WTC11 (cell line): ENCODE data around the gene FBXO2. TPM values are rescaled to one million over a fixed set of nuclear protein-coding genes. Genes with fewer than 3 reads are reported as not detected.
A peak's percentile ranks its signal among the peaks of the same experiment; 100 is the strongest.

Source experiments
- ATAC-seq: fragments of 200-7000 bp; cut with Tn5 transposase; 2 replicates; pipeline ENCODE4 v1.10.0; 2021; ENCODE audit warnings: mild to moderate bottlenecking, moderate library complexity
- CTCF ChIA-PET: fragments of 300-600 bp; sonication (Branson Sonifier 250); formaldehyde crosslinking; loops from one replicate; lab custom pipeline; 2021; ENCODE audit warnings: antibody characterized with exemption; lab: Charles Lee
- POLR2A ChIA-PET: fragments of 350-600 bp; sonication (Branson Sonifier 250); formaldehyde crosslinking; loops from one replicate; lab custom pipeline; 2021; ENCODE audit warnings: antibody characterized with exemption; lab: Charles Lee
- DNase-seq: peaks from one replicate; pipeline ENCODE4 v3.0.0; 2021; ENCODE audit warnings: low spot score
- H3K27ac Mint-ChIP-seq: 2 replicates; pipeline ENCODE4 v1.8.0; 2021; ENCODE audit warnings: mixed read lengths
- H3K27me3 Mint-ChIP-seq: 2 replicates; pipeline ENCODE4 v1.8.0; 2021; ENCODE audit warnings: low read depth, mild to moderate bottlenecking, moderate library complexity, mixed read lengths
- H3K36me3 Mint-ChIP-seq: 2 replicates; pipeline ENCODE4 v1.8.0; 2021; ENCODE audit warnings: mixed read lengths
- H3K4me1 Mint-ChIP-seq: 2 replicates; pipeline ENCODE4 v1.8.0; 2022; ENCODE audit warnings: mixed read lengths
- H3K4me3 Mint-ChIP-seq: 2 replicates; pipeline ENCODE4 v1.8.0; 2021; ENCODE audit warnings: mild to moderate bottlenecking, moderate library complexity, mixed read lengths
- H3K9me3 Mint-ChIP-seq: 2 replicates; pipeline ENCODE4 v1.8.0; 2021; ENCODE audit warnings: mixed read lengths
- CBFB ChIP-seq: sonication (generic); formaldehyde crosslinking; IDR thresholded peaks from 2 replicates; pipeline ENCODE4 v1.8.1; 2022; ENCODE audit warnings: mild to moderate bottlenecking, low read depth, missing genetic modification reagents
- CREB1 ChIP-seq: sonication (generic); formaldehyde crosslinking; IDR thresholded peaks from 2 replicates; pipeline ENCODE4 v1.8.0; 2023; ENCODE audit warnings: mild to moderate bottlenecking, missing genetic modification reagents
- CREM ChIP-seq: sonication (generic); formaldehyde crosslinking; IDR thresholded peaks from 2 replicates; pipeline ENCODE4 v1.8.1; 2022; ENCODE audit warnings: mild to moderate bottlenecking, missing genetic modification reagents, moderate library complexity
- FOXK1 ChIP-seq: sonication (generic); formaldehyde crosslinking; IDR thresholded peaks from 2 replicates; pipeline ENCODE4 v1.8.0; 2022; ENCODE audit warnings: mild to moderate bottlenecking, moderate library complexity, missing genetic modification reagents
- GRHL2 ChIP-seq: fragments of 250-450 bp; sonication (Bioruptor Pico); IDR thresholded peaks from 2 replicates; pipeline ENCODE4 v1.8.0; 2022; ENCODE audit warnings: mild to moderate bottlenecking, moderate library complexity; ENCODE audit not compliant: insufficient replicate concordance, severe bottlenecking
- MYBL2 ChIP-seq: sonication (generic); formaldehyde crosslinking; IDR thresholded peaks from 2 replicates; pipeline ENCODE4 v1.8.1; 2023; ENCODE audit warnings: mild to moderate bottlenecking, moderate library complexity, missing genetic modification reagents
- NR3C1 ChIP-seq: sonication (generic); formaldehyde crosslinking; conservative IDR thresholded peaks from 2 replicates; pipeline ENCODE4 v1.8.1; 2023; ENCODE audit warnings: low read depth, mild to moderate bottlenecking, missing genetic modification reagents
- PRRX2 ChIP-seq: fragments of 250-450 bp; sonication (Bioruptor Pico); IDR thresholded peaks from 2 replicates; pipeline ENCODE4 v1.8.0; 2021; ENCODE audit warnings: mild to moderate bottlenecking
- TP53 ChIP-seq: sonication (generic); formaldehyde crosslinking; IDR thresholded peaks from 2 replicates; pipeline ENCODE4 v1.8.1; 2023; ENCODE audit warnings: mild to moderate bottlenecking, missing genetic modification reagents
- ZNF121 ChIP-seq: sonication (generic); formaldehyde crosslinking; IDR thresholded peaks from 2 replicates; pipeline ENCODE4 v1.8.0; 2023; ENCODE audit warnings: missing genetic modification reagents
- ZNF423 ChIP-seq: fragments of 250-450 bp; sonication (Bioruptor Pico); IDR thresholded peaks from 2 replicates; pipeline ENCODE4 v2.1.2; 2022; ENCODE audit warnings: mild to moderate bottlenecking, moderate library complexity
- ZNF671 ChIP-seq: fragments of 250-450 bp; sonication (Bioruptor Pico); IDR thresholded peaks from 2 replicates; pipeline ENCODE4 v1.8.0; 2021; ENCODE audit warnings: mild to moderate bottlenecking
- total RNA-seq: library from RNA; stranded (reverse); gene quantifications from 3 replicates; pipeline ENCODE4 v1.2.3, GENCODE V29; 2021
- TF ChIP-seq, protein P1 (sequence below): sonication (generic); formaldehyde crosslinking; IDR thresholded peaks from 2 replicates; pipeline ENCODE4 v1.8.1; 2023; ENCODE audit warnings: mild to moderate bottlenecking, missing genetic modification reagents, moderate library complexity
- TF ChIP-seq, protein P2 (sequence below): sonication (generic); formaldehyde crosslinking; IDR thresholded peaks from 2 replicates; pipeline ENCODE4 v1.8.1; 2022; ENCODE audit warnings: missing genetic modification reagents, borderline replicate concordance
- TF ChIP-seq, protein P3 (sequence below): sonication (generic); formaldehyde crosslinking; IDR thresholded peaks from 2 replicates; pipeline ENCODE4 v1.8.0; 2022; ENCODE audit warnings: missing genetic modification reagents
- TF ChIP-seq, protein P4 (sequence below): sonication (generic); formaldehyde crosslinking; IDR thresholded peaks from 2 replicates; pipeline ENCODE4 v1.8.1; 2023; ENCODE audit warnings: mild to moderate bottlenecking, moderate library complexity, missing genetic modification reagents
- TF ChIP-seq, protein P5 (sequence below): fragments of 250-450 bp; sonication (Bioruptor Pico); IDR thresholded peaks from 2 replicates; pipeline ENCODE4 v1.9.0; 2021; ENCODE audit warnings: moderate library complexity, mild to moderate bottlenecking, inconsistent platforms, borderline replicate concordance
- TF ChIP-seq, protein P6 (sequence below): fragments of 250-450 bp; sonication (Bioruptor Pico); IDR thresholded peaks from 2 replicates; pipeline ENCODE4 v1.9.0; 2021; ENCODE audit warnings: mild to moderate bottlenecking

FBXO2 gene
- total RNA-seq, 1 experiment from 2014 or later: 58.2 TPM

DNA sequence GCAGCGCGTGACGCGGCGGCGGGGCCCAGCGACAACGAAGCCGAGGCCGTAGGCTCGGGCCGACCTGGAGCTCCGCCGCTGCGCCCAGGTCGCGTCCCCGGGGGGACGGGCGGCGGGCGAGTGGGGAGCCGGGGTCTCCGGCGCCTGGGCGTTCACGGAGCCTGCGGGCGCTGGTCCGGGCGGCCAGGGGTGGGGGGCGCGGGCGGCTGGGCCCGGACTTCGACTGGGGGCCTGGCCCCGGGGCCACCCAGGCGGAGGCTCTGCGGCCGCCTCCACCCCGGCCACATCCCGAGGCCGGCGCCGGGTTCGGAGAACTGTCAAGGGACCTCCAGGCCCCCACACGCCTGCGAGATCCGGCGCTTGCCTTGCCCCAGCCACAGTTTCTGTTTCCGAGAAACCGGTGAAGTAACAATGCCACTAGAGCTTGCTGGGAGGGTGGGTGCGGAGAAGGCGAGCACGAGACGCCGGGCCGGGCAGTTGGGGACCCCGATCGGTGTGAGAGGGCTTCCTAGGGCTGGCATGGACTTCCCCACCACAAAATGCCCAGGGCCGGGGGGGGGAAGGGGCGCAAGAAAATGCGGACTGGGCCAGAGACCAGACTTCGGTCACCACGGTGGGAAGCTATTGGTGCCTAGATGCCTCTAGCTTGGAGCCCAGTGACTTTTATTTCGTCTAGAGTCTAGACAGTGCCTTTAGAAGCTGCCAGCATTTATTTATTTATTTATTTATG lies 10.3 kb upstream of the FBXO2 start (continued):
- TF ChIP-seq, protein P1, sequence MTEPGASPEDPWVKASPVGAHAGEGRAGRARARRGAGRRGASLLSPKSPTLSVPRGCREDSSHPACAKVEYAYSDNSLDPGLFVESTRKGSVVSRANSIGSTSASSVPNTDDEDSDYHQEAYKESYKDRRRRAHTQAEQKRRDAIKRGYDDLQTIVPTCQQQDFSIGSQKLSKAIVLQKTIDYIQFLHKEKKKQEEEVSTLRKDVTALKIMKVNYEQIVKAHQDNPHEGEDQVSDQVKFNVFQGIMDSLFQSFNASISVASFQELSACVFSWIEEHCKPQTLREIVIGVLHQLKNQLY (CRISPR knock-in tag): no peak
- 0 out of 2 replicates have a peak, but pooled peaks have one; percentile 57 for TF ChIP-seq MYBL2 (CRISPR knock-in tag)
- TF ChIP-seq CREM (CRISPR knock-in tag): peak; percentile 48; the same call in 1 of the 2 replicates
- 0 out of 2 replicates have a peak, but pooled peaks have one; percentile 6 for TF ChIP-seq FOXK1 (CRISPR knock-in tag)
- TF ChIP-seq, protein P2, sequence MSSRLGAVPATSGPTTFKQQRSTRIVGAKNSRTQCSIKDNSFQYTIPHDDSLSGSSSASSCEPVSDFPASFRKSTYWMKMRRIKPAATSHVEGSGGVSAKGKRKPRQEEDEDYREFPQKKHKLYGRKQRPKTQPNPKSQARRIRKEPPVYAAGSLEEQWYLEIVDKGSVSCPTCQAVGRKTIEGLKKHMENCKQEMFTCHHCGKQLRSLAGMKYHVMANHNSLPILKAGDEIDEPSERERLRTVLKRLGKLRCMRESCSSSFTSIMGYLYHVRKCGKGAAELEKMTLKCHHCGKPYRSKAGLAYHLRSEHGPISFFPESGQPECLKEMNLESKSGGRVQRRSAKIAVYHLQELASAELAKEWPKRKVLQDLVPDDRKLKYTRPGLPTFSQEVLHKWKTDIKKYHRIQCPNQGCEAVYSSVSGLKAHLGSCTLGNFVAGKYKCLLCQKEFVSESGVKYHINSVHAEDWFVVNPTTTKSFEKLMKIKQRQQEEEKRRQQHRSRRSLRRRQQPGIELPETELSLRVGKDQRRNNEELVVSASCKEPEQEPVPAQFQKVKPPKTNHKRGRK (CRISPR knock-in tag): no peak
- no peak for TF ChIP-seq TP53 (CRISPR knock-in tag)
- peak; percentile 7; the same call in 1 of the 2 replicates for TF ChIP-seq ZNF671 (CRISPR knock-in tag)
- TF ChIP-seq, protein P3, sequence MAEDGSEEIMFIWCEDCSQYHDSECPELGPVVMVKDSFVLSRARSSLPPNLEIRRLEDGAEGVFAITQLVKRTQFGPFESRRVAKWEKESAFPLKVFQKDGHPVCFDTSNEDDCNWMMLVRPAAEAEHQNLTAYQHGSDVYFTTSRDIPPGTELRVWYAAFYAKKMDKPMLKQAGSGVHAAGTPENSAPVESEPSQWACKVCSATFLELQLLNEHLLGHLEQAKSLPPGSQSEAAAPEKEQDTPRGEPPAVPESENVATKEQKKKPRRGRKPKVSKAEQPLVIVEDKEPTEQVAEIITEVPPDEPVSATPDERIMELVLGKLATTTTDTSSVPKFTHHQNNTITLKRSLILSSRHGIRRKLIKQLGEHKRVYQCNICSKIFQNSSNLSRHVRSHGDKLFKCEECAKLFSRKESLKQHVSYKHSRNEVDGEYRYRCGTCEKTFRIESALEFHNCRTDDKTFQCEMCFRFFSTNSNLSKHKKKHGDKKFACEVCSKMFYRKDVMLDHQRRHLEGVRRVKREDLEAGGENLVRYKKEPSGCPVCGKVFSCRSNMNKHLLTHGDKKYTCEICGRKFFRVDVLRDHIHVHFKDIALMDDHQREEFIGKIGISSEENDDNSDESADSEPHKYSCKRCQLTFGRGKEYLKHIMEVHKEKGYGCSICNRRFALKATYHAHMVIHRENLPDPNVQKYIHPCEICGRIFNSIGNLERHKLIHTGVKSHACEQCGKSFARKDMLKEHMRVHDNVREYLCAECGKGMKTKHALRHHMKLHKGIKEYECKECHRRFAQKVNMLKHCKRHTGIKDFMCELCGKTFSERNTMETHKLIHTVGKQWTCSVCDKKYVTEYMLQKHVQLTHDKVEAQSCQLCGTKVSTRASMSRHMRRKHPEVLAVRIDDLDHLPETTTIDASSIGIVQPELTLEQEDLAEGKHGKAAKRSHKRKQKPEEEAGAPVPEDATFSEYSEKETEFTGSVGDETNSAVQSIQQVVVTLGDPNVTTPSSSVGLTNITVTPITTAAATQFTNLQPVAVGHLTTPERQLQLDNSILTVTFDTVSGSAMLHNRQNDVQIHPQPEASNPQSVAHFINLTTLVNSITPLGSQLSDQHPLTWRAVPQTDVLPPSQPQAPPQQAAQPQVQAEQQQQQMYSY (CRISPR knock-in tag): peak; percentile 9
- no peak for TF ChIP-seq CBFB (CRISPR knock-in tag)
- no peak for TF ChIP-seq ZNF423 (CRISPR knock-in tag)
- TF ChIP-seq GRHL2: no peak

DNA sequence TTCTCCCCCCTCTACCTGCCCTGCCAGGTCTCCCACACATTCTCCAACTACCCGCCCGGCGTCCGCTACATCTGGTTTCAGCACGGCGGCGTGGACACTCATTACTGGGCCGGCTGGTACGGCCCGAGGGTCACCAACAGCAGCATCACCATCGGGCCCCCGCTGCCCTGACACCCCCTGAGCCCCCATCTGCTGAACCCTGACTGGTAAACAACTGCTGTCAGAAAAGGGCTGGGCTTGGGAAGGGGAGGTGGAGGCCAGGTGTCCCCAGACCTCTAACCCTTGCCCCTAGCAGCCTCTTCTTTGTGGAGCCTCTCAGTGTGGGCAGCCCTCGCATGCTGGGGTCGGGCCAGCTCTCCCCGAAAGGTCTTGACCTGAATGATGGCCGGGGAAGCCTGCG lies 6.9 kb upstream of the FBXO2 start:
- no peaks in the 10 kb centered on the region for H3K9me3 Mint-ChIP-seq
- H3K27me3 Mint-ChIP-seq: no peaks in the 10 kb centered on the region; the same call in 1 of the 2 replicates
- CTCF ChIA-PET: interaction anchor here (1.1 to 1.5 kb wide), 3 partner anchors 15 to 59 kb away, joined by 3 read pairs; no protein-coding TSS in a partner anchor
- POLR2A ChIA-PET: no interaction called here
- ATAC-seq (no peak), DNase-seq (no peak)
- no peak overlapping the region for H3K4me3 Mint-ChIP-seq
- TF ChIP-seq CREB1: no peak
- TF ChIP-seq, protein P3 (CRISPR knock-in tag): no peak
- no peak for TF ChIP-seq ZNF121 (CRISPR knock-in tag)
- no peak for TF ChIP-seq NR3C1 (CRISPR knock-in tag)
- TF ChIP-seq PRRX2 (CRISPR knock-in tag): no peak
- TF ChIP-seq, protein P4, sequence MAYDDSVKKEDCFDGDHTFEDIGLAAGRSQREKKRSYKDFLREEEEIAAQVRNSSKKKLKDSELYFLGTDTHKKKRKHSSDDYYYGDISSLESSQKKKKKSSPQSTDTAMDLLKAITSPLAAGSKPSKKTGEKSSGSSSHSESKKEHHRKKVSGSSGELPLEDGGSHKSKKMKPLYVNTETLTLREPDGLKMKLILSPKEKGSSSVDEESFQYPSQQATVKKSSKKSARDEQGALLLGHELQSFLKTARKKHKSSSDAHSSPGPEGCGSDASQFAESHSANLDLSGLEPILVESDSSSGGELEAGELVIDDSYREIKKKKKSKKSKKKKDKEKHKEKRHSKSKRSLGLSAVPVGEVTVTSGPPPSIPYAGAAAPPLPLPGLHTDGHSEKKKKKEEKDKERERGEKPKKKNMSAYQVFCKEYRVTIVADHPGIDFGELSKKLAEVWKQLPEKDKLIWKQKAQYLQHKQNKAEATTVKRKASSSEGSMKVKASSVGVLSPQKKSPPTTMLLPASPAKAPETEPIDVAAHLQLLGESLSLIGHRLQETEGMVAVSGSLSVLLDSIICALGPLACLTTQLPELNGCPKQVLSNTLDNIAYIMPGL: no peak
- TF ChIP-seq, protein P5, sequence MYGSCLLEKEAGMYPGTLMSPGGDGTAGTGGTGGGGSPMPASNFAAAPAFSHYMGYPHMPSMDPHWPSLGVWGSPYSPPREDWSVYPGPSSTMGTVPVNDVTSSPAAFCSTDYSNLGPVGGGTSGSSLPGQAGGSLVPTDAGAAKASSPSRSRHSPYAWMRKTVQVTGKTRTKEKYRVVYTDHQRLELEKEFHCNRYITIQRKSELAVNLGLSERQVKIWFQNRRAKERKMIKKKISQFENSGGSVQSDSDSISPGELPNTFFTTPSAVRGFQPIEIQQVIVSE (CRISPR knock-in tag): no peak
- TF ChIP-seq, protein P6, sequence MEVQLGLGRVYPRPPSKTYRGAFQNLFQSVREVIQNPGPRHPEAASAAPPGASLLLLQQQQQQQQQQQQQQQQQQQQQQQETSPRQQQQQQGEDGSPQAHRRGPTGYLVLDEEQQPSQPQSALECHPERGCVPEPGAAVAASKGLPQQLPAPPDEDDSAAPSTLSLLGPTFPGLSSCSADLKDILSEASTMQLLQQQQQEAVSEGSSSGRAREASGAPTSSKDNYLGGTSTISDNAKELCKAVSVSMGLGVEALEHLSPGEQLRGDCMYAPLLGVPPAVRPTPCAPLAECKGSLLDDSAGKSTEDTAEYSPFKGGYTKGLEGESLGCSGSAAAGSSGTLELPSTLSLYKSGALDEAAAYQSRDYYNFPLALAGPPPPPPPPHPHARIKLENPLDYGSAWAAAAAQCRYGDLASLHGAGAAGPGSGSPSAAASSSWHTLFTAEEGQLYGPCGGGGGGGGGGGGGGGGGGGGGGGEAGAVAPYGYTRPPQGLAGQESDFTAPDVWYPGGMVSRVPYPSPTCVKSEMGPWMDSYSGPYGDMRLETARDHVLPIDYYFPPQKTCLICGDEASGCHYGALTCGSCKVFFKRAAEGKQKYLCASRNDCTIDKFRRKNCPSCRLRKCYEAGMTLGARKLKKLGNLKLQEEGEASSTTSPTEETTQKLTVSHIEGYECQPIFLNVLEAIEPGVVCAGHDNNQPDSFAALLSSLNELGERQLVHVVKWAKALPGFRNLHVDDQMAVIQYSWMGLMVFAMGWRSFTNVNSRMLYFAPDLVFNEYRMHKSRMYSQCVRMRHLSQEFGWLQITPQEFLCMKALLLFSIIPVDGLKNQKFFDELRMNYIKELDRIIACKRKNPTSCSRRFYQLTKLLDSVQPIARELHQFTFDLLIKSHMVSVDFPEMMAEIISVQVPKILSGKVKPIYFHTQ (CRISPR knock-in tag): no peak
- H3K27ac Mint-ChIP-seq: no peak overlapping the region
- H3K36me3 Mint-ChIP-seq: peaks cover 44% of the 10 kb centered on the region
- no peaks in the 10 kb centered on the region for H3K4me1 Mint-ChIP-seq
